Spleen (tissue), 7 donors: ENCODE results near the gene MKX.

Experiments
- CTCF ChIP-seq, 11 experiments: fragments of 200-600 bp in 7 of 11; fragments of 450-650 bp in 4 of 11; sonication (generic) in 4 of 11; IDR thresholded peaks in 8 of 11; conservative IDR thresholded peaks in 3 of 11; 1 replicate in 7 of 11; 2 replicates in 4 of 11; pipeline versions ENCODE4 v1.4.0 to v1.8.0; 2016 to 2021; ENCODE audit warnings: antibody characterized with exemption in 11 of 11, inconsistent platforms in 4 of 11, mild to moderate bottlenecking in 1 of 11
- POLR2A ChIP-seq, 3 donors: fragments of 450-650 bp; IDR thresholded peaks; one replicate each; pipeline ENCODE4 v1.5.1; 2017; ENCODE audit warnings: antibody characterized with exemption in 3 of 3, mild to moderate bottlenecking in 1 of 3
- donor health status: DM: no; HTN: no; CAD: no; lungs with moderate emphysema.
- donor health status: DM: no; HTN: no; CAD: no.
- donor health status: DM: no; HTN: no; CAD: no.

DNA sequence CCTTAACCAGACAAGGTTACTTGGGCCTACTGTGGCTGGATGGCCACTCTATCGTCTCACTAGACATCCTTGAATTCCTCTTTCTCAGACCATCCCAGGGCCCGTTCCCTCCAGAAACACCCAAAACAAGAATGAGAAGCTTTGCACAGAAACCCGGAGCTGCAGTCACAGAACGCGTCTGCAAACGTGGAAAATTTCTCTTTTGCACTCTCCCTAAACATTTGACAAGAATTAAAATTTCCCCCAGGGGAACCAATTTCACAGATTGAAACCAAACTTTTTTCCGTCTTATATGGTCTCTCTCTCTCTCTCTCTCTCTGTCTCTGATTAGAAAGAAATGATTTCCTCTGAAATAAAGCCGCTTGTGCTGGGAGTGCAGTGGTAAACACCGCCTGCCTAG, 120.7 kb downstream of the MKX start:
- TF ChIP-seq POLR2A (IDR thresholded peaks at IDR 0.05) (no peak), CTCF (IDR thresholded peaks at IDR 0.05 in 8 of 11, conservative IDR thresholded peaks at IDR 0.05 in 3 of 11) (no peak)
